B cell (primary cell): ENCODE measurements around the gene CCNK.

ENCODE experiments used
- EZH2 ChIP-seq: IDR thresholded peaks from 2 replicates; pipeline ENCODE4 v1.6.1; 2012; ENCODE audit warnings: borderline replicate concordance, low read depth, mild to moderate bottlenecking, moderate library complexity, low read length; ENCODE audit not compliant: insufficient read depth, poor library complexity, severe bottlenecking
- TF ChIP-seq, protein P1 (sequence below): fragments of 200-600 bp; IDR thresholded peaks from one replicate; pipeline ENCODE4 v1.8.0; 2022; ENCODE audit warnings: antibody characterized with exemption, mild to moderate bottlenecking

DNA sequence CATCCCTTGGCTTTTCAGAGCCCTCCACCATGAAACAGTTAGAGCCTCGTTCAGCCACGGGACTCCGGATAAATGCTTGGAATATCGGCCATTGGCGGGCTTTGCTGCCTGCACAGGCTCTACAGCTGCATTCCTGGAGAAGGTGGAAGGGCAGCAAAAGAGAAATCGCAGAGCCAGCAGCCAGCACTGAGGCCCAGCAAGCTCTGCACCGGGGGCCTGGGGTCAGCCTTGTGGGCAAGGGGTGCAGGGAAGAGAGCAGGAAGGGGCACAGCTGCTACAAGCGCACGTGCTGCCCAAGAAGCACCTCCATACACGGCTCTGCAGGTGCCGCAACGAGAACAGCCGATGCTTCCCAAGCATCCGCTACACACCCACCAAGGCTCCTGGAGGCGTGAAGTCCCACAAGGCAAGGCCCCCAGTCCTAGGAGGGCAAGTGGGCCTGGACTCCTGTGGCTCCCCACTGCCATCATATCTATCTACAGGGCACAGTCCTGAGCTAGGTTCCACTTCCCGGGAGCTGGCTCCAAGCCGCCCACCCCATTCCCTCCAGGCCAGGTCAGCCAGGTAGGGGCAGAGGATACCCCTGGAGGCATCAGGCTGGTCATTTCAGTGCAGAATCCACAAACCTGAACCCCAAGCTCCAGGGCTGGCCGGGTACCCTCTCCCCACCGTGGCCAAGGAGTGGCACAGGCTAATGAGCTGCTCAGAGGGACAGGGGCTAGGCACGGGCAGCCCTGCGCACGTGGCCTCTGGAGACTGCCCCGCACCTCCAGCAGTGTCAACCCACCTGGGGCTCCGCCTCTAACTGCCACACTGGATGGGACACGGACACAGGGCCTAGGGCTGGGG lies 40.2 kb downstream of the CCNK start:
- TF ChIP-seq, protein P1, sequence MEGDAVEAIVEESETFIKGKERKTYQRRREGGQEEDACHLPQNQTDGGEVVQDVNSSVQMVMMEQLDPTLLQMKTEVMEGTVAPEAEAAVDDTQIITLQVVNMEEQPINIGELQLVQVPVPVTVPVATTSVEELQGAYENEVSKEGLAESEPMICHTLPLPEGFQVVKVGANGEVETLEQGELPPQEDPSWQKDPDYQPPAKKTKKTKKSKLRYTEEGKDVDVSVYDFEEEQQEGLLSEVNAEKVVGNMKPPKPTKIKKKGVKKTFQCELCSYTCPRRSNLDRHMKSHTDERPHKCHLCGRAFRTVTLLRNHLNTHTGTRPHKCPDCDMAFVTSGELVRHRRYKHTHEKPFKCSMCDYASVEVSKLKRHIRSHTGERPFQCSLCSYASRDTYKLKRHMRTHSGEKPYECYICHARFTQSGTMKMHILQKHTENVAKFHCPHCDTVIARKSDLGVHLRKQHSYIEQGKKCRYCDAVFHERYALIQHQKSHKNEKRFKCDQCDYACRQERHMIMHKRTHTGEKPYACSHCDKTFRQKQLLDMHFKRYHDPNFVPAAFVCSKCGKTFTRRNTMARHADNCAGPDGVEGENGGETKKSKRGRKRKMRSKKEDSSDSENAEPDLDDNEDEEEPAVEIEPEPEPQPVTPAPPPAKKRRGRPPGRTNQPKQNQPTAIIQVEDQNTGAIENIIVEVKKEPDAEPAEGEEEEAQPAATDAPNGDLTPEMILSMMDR = no peak
- no peak for TF ChIP-seq EZH2
